HCEC 1CT (cell line): ENCODE results near the gene PNPLA7.
"Not testable (repeated sequence)": the region's sequence is repeated elsewhere in the genome, so short reads cannot be mapped to it uniquely, and the experiment has no call there.

Source experiments
- DNase-seq: peaks from one replicate; pipeline ENCODE4 v3.0.0-alpha.2; 2017

Gene PNPLA7

DNA sequence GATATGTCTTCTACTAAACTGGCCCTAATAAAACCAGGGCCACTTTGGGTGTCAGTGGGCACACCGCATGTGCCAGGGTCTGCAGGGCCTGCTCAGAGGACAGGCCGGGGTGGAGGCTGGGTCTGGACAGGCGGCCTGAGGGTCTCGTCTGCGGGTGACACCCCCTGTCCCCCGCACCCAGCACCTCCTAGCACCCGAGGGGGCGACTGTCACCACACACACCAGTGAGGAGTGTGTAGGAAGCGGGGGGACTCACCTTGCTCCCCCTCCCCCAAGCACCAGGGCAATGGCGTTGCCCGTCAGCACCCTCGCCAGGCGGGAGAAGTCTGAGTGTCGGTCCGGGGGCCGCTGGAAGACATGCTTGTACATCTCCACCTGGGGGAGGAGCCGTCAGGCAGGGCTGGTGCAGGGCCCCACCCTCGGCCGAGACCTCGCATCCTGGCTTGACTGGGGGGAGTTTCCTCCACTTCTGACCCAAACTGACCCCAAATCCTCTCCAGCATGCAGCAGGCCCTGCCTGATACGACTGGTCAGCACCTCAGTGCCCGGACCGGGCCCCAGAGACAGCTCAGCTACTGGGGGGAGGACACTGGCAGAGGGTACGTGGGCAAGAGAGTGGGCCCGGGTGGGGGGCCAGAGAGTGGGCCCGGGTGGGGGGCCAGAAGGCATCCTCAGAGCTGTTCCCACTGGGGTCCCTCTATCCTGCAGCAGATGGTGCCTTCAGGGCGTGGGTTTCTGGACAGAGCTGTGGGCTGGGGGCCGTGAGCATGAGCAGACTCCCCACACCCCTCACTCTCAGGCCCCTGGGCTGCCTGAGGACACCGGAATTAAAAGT lies 72.2 kb downstream of the PNPLA7 start:
- no peak for DNase-seq

DNA sequence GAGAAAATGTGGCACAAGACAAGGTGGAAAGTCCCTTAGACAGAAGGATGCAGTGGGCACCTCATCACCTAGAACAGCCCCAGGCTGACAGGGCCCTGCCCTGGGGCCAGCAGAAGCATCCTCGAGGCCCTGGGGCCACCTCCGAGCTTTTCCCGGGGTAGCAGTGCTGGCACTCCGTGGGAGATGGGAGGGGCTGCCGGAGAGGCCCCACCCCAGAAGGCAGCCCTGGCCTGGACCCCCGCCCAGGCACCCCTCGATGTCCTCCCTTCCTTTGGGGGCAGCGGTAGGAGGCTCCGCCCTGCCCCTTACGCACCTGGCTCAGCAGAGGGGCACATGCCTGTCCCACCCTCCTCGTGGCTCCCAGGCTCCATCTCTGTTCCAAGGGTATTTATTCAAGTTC lies 73.3 kb downstream of the PNPLA7 start:
- no peak for DNase-seq

DNA sequence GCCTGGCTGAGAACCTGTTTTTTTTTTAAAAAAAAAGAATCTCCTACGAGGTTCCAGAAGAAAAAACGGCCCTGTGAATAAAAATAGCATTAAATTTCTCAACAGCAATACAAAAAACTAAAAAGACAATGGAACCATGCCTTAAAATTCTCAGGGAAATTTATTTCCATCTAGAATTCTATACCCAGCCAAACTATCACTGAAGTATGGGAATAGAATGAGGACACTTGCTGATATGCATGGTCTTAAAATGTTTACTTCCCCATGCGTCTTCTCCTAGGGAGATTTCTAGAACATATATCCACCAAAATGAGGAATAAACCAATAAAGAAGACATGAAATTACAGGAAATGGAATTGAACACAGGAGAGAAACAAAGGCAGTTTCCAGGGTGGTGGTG lies 74.5 kb downstream of the PNPLA7 start:
- DNase-seq: no peak

DNA sequence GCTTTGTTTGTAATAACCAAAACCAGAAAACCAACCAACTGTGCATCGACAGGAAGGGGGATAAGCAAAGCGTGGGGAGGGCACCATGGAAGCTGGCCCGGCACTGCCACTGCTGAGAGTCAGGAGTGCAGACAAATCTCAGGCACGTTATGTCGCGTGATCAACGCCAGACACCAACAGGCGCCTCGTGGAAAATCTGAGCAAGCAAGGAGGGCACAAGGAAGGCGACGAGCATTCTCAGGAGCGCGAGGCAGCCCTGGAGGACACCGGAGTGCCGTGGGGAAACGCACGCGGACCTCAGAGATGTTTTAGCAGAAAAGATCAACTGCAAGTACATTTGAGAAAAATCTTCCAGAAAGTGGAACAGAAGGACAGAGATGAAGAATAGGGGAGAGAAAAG lies 75.9 kb downstream of the PNPLA7 start:
- DNase-seq: no peak

DNA sequence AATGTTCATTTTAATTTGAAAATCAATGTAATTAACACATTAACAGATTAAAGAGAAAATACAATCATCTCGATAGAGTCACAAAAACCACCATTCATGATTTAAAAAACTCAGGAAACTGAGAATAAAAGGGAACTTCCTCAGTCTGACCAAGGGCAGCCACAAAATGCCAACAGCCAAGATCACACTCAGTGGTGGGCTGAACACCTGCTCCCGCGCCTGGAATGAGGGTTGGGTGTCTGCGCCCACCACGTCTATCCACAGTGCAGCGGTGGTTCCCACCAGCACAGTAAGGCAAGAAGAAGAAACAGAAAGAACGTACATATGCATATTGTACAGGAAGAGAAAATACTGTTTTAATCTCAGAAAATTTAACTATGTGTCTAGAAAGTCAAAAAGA lies 79.4 kb downstream of the PNPLA7 start:
- DNase-seq: no peak

DNA sequence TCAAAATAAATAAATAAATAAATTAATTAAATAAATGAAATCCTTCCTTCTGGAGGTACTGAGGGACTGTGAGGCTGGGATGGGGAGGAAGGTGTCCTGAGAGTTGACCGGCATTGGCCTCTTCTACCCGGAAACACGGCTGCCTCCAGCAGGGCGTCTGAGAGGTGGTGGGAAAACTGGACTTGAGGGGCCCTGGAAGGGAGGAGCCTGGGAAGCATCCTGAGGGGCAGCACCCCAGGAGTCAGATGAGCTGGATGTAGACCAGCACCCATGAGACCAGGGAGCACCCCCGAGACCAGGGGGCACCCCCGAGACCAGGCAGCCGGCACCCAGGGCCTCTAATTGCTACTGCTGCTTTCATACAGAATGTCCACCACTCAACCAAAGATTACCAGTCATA lies 82.3 kb downstream of the PNPLA7 start:
- no peak for DNase-seq

DNA sequence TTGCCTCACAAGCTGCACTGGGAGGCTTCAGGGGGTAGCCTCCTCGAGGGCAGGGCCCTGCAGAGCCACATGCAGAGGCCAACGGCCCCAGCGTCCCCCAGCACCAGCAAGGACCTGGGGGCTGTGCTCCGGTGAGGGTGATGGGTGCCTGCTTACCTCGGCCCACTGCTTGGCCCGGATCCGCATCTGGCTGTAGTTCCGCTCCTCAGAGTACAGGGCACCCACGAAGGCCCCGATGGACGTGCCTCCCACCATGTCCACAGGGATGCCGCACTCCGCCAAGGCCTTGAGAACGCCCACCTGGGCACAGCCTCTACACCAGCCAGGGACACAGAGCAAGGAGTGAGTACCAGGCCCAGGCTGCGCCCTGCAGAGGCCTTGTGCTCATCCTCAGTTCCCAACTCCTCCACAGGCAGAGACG lies 83.0 kb downstream of the PNPLA7 start:
- no peak for DNase-seq

DNA sequence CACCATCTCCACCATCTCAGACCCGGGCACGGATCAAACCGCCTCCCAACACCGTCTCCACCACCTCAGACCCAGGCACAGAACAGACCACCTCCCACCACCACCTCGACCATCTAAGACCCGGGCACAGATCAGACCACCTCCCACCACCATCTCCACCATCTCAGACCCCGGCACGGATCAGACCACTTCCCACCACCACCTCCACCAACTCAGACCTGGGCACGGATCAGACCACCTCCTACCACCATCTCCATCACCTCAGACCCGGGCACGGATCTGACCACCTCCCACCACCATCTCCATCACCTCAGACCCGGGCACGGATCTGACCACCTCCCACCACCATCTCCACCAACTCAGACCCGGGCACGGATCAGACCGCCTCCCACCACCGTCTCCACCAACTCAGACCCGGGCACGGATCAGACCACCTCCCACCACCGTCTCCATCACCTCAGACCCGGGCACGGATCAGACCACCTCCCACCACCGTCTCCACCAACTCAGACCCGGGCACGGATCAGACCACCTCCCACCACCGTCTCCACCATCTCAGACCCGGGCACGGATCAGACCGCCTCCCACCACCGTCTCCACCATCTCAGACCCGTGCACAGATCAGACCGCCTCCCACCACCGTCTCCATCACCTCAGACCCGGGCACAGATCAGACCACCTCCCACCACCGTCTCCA lies 83.7 kb downstream of the PNPLA7 start:
- not testable (repeated sequence) for DNase-seq

DNA sequence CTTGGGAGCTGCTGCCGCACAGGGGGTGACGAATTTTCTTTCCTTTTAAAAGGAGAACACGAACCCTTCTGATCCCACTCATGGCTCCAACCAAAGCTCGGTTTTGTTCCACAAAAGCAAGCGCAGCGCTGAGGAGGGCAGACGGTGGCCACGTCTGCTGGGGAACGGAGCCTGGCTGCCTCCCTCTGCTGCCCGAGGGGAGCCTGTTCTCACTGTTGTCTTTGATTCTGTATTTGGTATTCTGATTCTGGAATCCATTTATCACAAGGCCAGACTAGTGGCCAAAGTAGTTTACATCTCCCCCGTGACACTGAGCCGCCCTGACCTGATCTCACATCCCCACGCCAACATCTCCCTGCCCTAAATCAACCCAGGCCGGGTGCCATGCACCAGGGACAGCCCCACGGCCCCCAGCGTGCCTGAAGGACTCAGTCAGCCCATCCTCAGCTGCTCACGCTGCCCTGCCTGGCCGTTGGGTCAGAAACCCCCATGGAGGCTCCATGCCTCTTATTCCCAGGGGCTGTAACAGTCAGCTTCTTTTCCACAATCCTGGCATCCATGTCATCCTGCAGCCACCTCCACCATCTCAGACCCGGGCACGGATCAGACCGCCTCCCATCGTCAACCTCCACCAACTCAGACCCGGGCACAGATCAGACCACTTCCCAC lies 84.3 kb downstream of the PNPLA7 start:
- DNase-seq: no peak

DNA sequence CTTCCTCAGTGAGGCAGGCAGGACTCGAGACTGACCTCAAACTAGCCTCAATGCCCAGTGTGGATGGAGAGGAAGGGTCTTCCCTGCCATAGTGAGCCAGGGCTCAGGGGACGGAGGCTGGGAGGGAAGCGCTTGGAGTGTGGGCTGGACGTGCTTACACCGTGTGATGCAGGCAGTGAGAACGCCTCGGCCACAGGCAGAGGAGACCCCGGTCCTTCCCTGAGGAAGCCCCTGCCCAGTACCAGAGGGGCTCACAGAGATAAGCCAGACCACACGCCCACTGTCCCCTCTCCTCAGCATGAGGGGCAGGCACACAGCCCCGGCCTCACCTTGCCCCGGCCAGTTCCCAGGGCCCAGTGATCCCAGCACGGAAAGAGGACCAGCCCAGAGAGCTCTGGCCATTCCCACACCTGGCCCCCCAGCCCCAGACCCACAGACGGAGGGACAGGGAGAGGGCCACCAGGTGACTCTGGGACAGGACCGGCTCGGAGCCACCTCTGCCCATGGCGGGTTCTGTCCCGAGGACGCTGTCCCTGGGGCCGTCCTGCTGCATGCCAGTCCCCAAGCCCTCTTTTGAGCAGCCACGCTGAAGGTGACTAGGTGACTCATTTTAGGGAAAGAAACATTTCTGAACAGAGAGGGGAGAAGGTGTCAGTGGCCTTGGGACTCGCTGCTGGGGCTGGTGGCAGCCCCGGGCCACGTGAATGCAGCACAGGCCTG lies 85.0 kb downstream of the PNPLA7 start:
- DNase-seq: no peak

DNA sequence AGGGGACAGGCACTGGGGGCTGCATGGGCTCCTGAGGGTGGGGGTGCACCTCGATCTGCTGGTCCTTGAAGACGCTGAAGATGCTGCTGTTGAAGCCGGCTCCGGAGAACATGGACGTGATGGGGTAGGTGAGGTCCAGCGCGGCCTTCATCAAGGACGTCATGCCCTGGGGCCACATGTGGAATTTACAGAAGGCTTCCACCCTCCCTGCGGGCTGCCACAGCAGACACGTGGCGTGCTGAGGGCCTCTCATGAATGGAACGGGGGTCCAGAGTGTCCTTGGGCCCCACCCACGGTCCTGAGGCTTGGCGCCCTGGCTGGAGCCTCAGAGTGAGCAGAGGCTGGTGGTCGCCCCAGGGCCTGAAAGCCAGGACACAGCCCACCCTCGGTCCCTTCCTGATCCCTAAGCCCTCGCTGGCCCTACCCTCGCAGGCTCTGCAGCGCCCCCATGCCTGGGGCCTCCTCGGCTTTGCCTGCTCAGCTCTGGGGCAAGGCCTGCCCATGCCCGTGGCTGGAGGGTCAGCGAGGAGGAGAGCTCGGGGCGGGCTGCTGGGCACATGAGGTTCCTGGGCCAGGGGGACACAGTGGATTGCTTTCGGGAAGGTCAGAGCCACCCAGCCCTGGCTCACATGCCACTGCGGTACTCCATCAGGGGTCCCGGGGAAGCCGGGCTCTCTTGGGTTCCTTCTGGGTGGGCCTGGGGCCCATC lies 85.8 kb downstream of the PNPLA7 start:
- DNase-seq: no peak

DNA sequence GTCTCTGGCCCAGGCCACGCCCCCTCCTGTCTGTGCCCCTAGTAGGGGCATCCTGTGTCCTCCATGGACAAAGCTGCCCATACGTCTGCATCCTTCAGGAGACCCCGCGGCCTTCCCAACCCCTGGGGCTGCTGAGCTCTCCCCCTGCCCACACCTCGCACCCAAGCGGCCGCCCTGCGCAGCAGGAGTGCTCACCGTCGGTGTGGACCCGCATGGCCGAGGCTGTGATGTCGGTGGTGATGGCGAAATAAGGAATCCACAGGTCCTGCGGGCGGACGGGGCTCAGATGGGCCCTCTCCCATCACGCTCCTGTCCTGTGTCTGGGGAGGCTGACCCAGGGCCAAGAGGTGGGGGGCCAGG lies 86.3 kb downstream of the PNPLA7 start:
- DNase-seq: no peak

DNA sequence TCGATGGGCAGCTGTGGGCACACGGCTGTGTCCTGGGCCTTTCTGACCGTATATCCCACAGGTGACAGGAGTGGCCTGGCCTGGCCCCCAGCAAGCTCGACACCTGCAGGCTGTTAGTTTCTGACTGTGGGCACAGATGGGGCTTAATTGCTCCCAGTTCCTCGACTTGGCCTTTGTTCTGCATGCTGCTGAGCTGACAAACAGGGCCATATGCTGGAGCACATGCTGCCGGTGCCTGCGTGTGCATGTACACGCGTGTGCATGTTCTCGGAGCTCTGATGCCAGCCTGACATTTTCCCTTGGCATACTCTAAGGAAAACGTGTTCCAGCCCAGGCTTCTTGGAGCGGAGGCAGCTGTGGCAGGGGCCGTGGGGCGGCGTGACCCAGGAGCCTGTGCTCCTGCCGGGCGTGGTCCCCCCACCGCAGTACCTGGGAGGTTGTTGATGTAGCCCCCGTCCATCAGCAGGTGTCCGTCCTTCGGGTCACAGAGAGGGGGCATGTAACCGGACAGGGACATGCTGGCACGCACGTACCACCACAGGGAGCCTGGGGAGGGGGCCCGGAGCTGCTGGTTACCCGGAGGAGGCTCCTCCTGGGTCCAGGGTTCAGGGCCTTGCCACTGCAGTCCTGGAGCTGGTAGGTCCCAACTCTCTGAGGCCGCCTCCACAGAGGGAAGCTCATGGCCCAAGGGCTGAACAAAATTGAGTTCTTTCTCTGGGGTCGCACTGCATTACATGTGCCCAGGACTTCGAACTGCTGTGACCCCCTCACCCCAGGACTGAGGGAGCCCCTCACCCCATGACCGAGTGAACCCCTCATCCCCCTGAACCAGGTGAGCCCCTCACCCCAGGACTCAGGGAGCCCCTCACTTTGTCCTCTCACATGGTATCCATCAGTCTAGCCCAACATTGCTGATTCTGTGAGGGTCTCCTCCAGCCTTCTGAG lies 86.9 kb downstream of the PNPLA7 start:
- DNase-seq: no peak

DNA sequence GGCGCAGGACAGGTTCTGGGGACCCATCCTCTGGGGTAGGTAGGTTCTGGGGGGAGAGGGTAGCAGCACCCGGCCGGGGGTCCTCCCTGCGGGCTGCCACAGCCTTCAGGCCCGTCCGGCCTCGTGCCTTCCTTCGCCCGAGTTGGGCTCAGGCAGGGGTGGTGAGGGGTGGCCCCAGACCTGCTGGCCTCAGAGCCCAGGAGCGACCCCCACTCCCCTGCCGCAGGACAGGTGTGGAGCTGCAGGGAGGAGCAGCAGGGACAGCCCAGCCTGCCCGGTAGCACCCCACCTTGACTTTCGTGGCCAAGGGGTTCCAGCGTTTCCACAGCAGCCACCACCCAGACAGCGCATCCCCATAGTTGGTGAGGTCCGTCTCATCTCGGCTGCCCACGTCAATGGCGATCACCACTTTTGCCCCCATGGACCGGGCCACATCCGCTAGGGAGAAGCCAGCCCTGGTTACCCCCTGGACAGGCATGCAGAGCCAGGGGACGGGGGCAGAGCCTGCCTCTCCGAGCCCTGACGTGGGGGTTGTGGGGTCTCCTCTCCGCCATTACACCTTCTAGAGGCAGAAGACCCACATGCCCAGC lies 87.7 kb downstream of the PNPLA7 start:
- DNase-seq: no peak

DNA sequence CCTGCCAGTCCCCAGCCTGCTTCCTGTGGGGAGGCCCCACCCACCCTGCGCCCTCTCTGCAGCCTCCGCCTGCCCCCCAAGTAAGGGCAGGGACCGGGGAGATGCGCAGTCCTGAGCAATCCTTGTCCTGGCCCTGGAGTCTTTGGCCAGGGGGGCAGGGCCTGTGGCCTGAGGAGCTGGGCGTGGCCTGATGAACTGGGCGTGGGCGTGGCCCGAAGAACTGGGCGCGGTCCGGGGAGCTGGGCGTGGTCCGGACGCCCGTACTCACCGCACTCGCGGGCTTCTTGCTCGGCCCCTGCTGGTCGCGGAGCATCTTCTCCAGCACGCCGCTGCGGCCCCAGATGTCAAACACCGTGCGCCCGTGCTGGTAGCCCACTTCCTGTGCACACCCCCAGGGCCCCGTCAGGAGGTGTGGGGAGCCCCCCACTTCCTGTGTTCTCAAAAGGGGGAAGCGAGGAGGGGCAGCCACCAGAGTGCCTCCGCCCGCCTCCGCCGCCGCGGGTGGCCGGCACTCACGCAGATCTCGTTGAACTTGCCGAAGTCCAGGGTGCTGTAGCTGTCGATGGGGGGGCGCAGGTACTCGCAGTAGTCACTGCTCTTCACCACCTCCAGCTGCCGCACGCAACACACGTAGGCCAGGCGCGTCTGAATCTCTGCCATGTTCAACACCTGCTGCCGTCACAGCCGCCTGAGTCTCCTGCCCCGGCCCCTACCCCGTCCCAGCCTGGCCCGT lies 88.4 kb downstream of the PNPLA7 start:
- no peak for DNase-seq

DNA sequence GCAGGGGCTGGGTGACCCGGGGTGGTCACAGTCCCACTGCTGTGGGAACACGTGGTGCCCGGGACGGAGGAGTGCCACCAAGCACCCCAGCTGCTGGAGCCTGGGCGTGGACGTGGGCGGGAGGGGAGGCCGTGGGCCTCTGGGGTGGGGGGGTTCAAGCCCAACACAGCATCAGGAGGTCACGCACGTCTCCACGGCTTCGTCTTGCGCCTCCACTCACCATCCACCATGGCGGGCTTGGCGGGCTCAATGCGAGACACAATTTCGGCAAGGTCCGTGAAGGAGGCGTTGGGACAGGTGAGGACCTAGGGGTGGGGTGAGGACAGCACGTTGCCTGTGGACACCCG lies 88.9 kb downstream of the PNPLA7 start:
- no peak for DNase-seq

DNA sequence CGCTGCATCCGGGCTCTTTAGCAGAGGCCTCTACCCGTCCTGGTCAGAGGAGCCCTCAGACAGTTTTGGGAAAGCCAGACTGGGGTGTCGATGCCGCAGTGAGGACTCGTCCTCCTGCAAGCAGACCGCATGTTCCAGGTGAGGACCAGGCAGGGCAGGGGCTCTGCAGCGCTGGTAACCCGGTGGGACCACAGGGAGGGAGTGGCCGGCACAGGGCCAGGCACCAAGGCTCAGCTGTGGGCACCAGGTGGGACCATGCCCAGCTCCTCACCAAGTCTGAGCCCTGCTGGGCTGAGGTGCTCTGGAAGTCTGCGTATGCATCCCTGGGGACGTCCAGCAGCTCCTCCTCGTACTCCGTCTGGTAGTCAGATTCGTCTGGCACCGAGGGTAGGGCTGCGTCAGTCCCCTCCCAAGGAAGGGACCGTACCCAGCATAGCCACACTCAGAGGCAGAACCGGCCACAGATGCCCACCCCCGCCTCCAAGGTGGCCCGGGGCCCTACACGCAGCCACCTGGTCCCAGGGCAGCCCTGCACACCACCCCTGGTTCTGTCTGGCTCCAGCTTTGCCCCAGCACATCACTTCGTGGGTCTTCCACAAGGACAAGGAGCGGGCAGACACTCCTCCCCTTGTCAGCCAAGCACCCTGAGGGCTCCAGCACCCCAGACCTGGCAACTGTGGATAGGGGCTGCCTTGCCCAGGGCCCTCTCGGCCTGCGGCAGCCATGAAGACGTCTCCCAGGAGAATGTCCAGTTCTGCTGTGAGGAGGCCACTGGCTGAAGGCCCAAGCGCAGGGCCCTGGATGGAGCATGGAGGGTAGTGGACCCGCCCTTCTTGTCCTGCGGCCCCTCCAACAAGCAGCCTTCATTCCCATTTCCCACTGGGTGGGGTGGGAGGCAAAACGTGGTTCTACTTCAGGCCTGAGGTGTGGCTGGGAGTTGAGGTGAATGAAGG lies 89.6 kb downstream of the PNPLA7 start:
- DNase-seq: no peak

DNA sequence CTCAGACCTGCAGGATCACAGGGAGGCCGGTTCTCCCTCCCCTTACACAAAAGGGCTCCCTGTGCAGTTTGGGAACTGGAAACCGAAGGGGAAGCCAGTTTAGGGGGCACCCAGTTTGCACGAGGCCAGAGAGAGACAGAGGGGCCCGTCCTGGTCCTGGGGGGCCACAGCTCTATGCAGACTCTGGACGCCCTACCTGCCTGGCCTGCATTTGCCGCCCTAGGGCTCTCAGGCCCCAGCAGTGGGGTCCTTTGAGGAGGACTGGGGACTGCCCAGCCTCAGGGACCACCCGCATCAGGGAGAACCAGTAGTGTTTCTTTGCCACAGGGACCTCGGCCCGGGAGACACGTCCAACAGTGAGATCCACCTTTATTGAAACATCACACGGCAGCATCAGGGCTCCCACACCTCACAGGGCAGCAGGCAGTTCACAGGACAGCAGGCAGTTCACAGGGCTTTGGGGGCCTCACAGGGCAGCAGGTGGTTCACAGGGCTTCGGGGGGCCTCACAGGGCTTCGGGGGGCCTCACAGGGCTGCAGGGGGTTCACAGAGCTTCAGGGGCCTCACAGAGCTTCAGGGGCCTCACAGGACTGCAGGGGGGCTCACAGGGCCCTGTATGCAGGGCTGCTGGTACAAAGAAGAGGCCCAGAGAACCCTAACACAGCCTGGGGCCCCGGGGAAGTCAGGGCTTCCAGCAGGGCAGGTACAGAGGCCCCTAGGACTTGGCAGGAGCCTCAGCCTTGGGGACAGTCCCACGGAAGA lies 90.4 kb downstream of the PNPLA7 start:
- no peak for DNase-seq
